Ishikawa (cell line): ENCODE measurements around the gene DOCK1.

Experiments
- CEBPB ChIP-seq: IDR thresholded peaks from 2 replicates; pipeline ENCODE4 v1.6.1; 2012
- CREB1 ChIP-seq: IDR thresholded peaks from 2 replicates; pipeline ENCODE4 v1.6.1; 2012; ENCODE audit warnings: low read depth
- EGR1 ChIP-seq: IDR thresholded peaks from 2 replicates; pipeline ENCODE4 v1.6.1; 2012
- EP300 ChIP-seq: IDR thresholded peaks from 2 replicates; pipeline ENCODE4 v1.6.1; 2012; ENCODE audit warnings: borderline replicate concordance
- FOXM1 ChIP-seq: IDR thresholded peaks from 2 replicates; pipeline ENCODE4 v1.6.1; 2012; ENCODE audit warnings: low read depth, borderline replicate concordance
- NFIC ChIP-seq: IDR thresholded peaks from 2 replicates; pipeline ENCODE4 v1.6.1; 2012
- RAD21 ChIP-seq: IDR thresholded peaks from 2 replicates; pipeline ENCODE4 v1.6.1; 2012; ENCODE audit warnings: low read depth
- TAF1 ChIP-seq: IDR thresholded peaks from 2 replicates; pipeline ENCODE4 v1.6.1; 2012; ENCODE audit warnings: low read depth, mild to moderate bottlenecking
- TCF12 ChIP-seq: IDR thresholded peaks from 2 replicates; pipeline ENCODE4 v1.6.1; 2012; ENCODE audit warnings: low read depth
- TEAD4 ChIP-seq: IDR thresholded peaks from 2 replicates; pipeline ENCODE4 v1.6.1; 2012
- USF1 ChIP-seq: IDR thresholded peaks from 2 replicates; pipeline ENCODE4 v1.6.1; 2012
- YY1 ChIP-seq: IDR thresholded peaks from 2 replicates; pipeline ENCODE4 v1.6.1; 2012; ENCODE audit warnings: low read depth
- ZBTB7A ChIP-seq: IDR thresholded peaks from 2 replicates; pipeline ENCODE4 v1.6.1; 2012; ENCODE audit warnings: low read depth
- TF ChIP-seq, protein P1 (sequence below): IDR thresholded peaks from 2 replicates; pipeline ENCODE4 v1.6.1; 2012
- TF ChIP-seq, protein P2 (sequence below): IDR thresholded peaks from 2 replicates; pipeline ENCODE4 v1.6.1; 2012; ENCODE audit warnings: low read depth, mild to moderate bottlenecking

Gene DOCK1

DNA sequence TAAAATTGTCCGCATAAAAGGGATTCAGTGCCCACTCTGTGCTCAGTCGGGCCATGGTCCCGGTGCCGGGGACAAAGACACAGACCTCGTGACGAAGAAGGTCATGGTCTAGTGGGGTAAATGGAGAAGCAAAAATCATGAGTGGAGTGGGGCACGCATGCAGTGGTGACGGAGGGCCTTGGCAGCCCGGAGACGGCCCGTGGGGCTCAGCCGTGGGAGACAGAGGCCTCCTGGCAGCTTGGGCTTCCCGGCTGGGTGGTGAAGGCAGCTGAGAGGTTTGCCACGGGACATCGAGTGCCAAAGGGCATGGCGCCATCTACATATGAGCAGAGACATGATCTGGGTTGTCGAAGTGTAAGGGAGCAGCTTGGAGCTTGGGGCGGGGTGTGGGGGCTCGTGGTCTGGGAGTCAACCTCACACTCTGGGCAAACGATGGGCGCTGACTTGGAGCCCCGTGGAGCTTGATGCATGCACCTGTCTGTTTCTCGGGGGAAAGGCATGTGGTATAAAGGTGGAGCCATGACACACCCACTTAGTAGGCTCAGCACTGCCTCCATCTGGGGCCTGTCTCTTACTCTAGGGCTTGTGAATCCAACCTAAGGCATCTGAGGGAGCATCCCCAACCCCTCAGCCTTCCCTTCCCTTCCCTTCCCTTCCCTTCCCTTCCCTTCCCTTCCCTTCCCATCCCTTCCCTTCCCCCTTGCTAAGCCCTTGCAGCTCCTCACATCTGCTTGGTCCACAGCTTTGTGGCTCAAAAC, 442.2 kb downstream of the DOCK1 start:
- TF ChIP-seq EP300 (no peak), USF1 (no peak), TEAD4 (no peak), TAF1 (no peak), ZBTB7A (no peak), CREB1 (no peak), FOXM1 (no peak), NFIC (no peak), RAD21 (no peak), TCF12 (no peak), EGR1 (no peak), YY1 (no peak), CEBPB (no peak)
- TF ChIP-seq, protein P1, sequence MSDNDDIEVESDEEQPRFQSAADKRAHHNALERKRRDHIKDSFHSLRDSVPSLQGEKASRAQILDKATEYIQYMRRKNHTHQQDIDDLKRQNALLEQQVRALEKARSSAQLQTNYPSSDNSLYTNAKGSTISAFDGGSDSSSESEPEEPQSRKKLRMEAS, result no peak
- TF ChIP-seq, protein P2, sequence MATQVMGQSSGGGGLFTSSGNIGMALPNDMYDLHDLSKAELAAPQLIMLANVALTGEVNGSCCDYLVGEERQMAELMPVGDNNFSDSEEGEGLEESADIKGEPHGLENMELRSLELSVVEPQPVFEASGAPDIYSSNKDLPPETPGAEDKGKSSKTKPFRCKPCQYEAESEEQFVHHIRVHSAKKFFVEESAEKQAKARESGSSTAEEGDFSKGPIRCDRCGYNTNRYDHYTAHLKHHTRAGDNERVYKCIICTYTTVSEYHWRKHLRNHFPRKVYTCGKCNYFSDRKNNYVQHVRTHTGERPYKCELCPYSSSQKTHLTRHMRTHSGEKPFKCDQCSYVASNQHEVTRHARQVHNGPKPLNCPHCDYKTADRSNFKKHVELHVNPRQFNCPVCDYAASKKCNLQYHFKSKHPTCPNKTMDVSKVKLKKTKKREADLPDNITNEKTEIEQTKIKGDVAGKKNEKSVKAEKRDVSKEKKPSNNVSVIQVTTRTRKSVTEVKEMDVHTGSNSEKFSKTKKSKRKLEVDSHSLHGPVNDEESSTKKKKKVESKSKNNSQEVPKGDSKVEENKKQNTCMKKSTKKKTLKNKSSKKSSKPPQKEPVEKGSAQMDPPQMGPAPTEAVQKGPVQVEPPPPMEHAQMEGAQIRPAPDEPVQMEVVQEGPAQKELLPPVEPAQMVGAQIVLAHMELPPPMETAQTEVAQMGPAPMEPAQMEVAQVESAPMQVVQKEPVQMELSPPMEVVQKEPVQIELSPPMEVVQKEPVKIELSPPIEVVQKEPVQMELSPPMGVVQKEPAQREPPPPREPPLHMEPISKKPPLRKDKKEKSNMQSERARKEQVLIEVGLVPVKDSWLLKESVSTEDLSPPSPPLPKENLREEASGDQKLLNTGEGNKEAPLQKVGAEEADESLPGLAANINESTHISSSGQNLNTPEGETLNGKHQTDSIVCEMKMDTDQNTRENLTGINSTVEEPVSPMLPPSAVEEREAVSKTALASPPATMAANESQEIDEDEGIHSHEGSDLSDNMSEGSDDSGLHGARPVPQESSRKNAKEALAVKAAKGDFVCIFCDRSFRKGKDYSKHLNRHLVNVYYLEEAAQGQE, result no peak

DNA sequence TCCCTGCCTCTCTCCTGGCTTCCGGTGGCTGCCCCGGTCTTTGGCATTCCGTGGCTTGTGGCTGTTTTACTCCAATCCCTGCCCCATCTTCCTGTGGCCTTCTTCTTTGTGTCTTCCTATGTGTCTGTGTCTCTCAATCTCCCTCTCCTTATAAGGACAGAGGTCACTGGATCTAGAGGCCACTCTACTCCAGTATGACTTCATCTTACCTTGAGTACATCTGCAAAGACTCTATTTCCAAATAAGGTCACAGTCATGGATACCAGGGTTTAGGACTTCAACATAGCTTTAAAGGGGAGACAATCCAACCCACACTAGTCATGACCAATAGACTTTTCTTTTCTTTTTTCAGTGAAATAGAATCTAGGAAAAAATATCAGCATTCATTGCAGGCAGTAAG, 444.5 kb downstream of the DOCK1 start:
- TF ChIP-seq EP300, result no peak
- no peak for TF ChIP-seq TAF1
- no peak for TF ChIP-seq TCF12
- TF ChIP-seq, protein P1, result no peak
- no peak for TF ChIP-seq CEBPB
- no peak for TF ChIP-seq FOXM1

GRCh38 chr10:127351542-127351941, 446.3 kb downstream of the DOCK1 start:
- no peak for TF ChIP-seq YY1
- no peak for TF ChIP-seq EP300
- no peak for TF ChIP-seq ZBTB7A
- TF ChIP-seq, protein P1, result no peak
- no peak for TF ChIP-seq EGR1
- TF ChIP-seq NFIC, result no peak
- TF ChIP-seq TAF1, result no peak
- TF ChIP-seq, protein P2, result no peak

DNA sequence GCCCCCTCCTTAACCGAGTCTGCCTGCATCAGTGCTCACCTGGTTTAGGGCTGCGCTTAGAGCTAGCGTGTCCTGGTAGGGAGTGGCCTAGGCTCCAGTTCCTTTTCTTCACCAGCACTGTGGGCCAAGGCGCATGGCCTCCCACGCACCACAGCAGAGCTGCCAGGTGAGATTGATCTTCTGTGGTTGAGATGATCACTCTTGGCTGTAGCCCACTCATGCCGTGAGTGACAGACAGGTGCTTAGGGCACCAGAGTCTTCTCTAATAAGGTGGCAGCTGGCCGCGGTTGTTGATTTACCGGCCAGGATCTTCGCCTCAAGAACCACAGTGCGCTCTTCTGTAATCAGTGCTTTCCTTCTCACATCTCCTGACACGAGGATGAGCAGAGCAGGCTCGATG, 448.3 kb downstream of the DOCK1 start:
- TF ChIP-seq YY1, result no peak
- TF ChIP-seq, protein P1, result no peak
- no peak for TF ChIP-seq CREB1
- no peak for TF ChIP-seq CEBPB
- no peak for TF ChIP-seq NFIC
- no peak for TF ChIP-seq RAD21
- no peak for TF ChIP-seq EP300
- TF ChIP-seq TAF1, result no peak
- TF ChIP-seq EGR1, result no peak
- TF ChIP-seq TEAD4, result no peak
- TF ChIP-seq, protein P2, result no peak
- no peak for TF ChIP-seq FOXM1
- TF ChIP-seq ZBTB7A, result no peak
- no peak for TF ChIP-seq TCF12
- TF ChIP-seq USF1, result no peak
